Naive thymus-derived CD4-positive, alpha-beta T cell (primary cell): Measurements from ENCODE around the gene CMIP. TPM values are rescaled to one million over a fixed set of nuclear protein-coding genes. Genes with fewer than 3 reads are reported as not detected.
A peak's percentile ranks its signal among the peaks of the same experiment; 100 is the strongest.

Source experiments
- ATAC-seq: fragments of 150-1000 bp; cut with Tn5 transposase; 2 replicates; pipeline ENCODE4 v1.10.0; 2021; ENCODE audit warnings: mild to moderate bottlenecking, moderate library complexity
- CTCF ChIA-PET: fragments of 350-600 bp; sonication (Branson Sonifier 250); formaldehyde crosslinking; loops from one replicate; lab custom pipeline; 2021; ENCODE audit warnings: antibody characterized with exemption; lab: Charles Lee
- POLR2A ChIA-PET: fragments of 350-600 bp; sonication (Branson Sonifier 250); formaldehyde crosslinking; loops from one replicate; lab custom pipeline; 2021; ENCODE audit warnings: antibody characterized with exemption, inconsistent platforms; lab: Charles Lee
- DNase-seq, 9 donors: peaks; one replicate each; pipeline versions ENCODE4 v3.0.0 to v3.0.0-alpha.2; 2020 to 2022; ENCODE audit warnings: mixed read lengths in 1 of 9
- H3K27ac ChIP-seq: one replicate; pipeline ENCODE4 v1.7.0; 2013; ENCODE audit warnings: mild to moderate bottlenecking, low read depth, low read length, moderate library complexity
- H3K27me3 ChIP-seq, 2 donors: one replicate each; pipeline ENCODE4 v1.7.0; 2013; ENCODE audit warnings: low read length in 2 of 2, mild to moderate bottlenecking in 2 of 2, moderate library complexity in 2 of 2; ENCODE audit not compliant: control insufficient read depth in 2 of 2, insufficient read depth in 2 of 2
- H3K36me3 ChIP-seq, 3 experiments: 1 replicate in 2 of 3; 2 replicates in 1 of 3; pipeline ENCODE4 v1.7.0; 2013; ENCODE audit warnings: low read length in 3 of 3, mild to moderate bottlenecking in 3 of 3, moderate library complexity in 1 of 3; ENCODE audit not compliant: insufficient read depth in 3 of 3, control insufficient read depth in 2 of 3
- H3K4me1 ChIP-seq, 2 donors: one replicate each; pipeline ENCODE4 v1.7.0; 2013; ENCODE audit warnings: low read length in 2 of 2, mild to moderate bottlenecking in 2 of 2, moderate library complexity in 1 of 2; ENCODE audit not compliant: control insufficient read depth in 2 of 2, insufficient read depth in 2 of 2
- H3K4me3 ChIP-seq: 2 replicates; pipeline ENCODE4 v1.7.0; 2013; ENCODE audit warnings: mild to moderate bottlenecking, low read length
- H3K9me3 ChIP-seq, 3 experiments: 1 replicate in 2 of 3; 2 replicates in 1 of 3; pipeline ENCODE4 v1.7.0; 2013; ENCODE audit warnings: low read length in 3 of 3; ENCODE audit not compliant: control insufficient read depth in 2 of 3
- H3K27ac Mint-ChIP-seq, 9 donors: one replicate each; pipeline ENCODE4 v1.8.0; 2020 to 2022; ENCODE audit warnings: mixed read lengths in 9 of 9, mild to moderate bottlenecking in 8 of 9, moderate library complexity in 5 of 9, inconsistent platforms in 2 of 9
- H3K27me3 Mint-ChIP-seq, 5 donors: one replicate each; pipeline ENCODE4 v1.8.0; 2021 to 2022; ENCODE audit warnings: mixed read lengths in 5 of 5, mild to moderate bottlenecking in 1 of 5
- H3K36me3 Mint-ChIP-seq, 5 donors: one replicate each; pipeline ENCODE4 v1.8.0; 2020 to 2022; ENCODE audit warnings: mixed read lengths in 5 of 5, mild to moderate bottlenecking in 3 of 5, inconsistent platforms in 1 of 5
- H3K4me1 Mint-ChIP-seq, 7 donors: one replicate each; pipeline ENCODE4 v1.8.0; 2020 to 2022; ENCODE audit warnings: mixed read lengths in 7 of 7, mild to moderate bottlenecking in 3 of 7, inconsistent platforms in 1 of 7
- H3K4me3 Mint-ChIP-seq, 10 donors: one replicate each; pipeline ENCODE4 v1.8.0; 2020 to 2022; ENCODE audit warnings: mild to moderate bottlenecking in 10 of 10, mixed read lengths in 10 of 10, moderate library complexity in 6 of 10, inconsistent platforms in 2 of 10
- H3K9me3 Mint-ChIP-seq, 11 donors: one replicate each; pipeline ENCODE4 v1.8.0; 2020 to 2022; ENCODE audit warnings: mixed read lengths in 11 of 11, mild to moderate bottlenecking in 4 of 11, inconsistent platforms in 1 of 11, moderate library complexity in 1 of 11
- intact Hi-C, 2 donors: fragments of 100-400 bp; cut with micrococcal nuclease; formaldehyde crosslinking; loops; one replicate each; pipeline ENCODE4 v1.15.1; 2023
- polyA plus RNA-seq, 2 donors: library from polyadenylated mRNA; unstranded; fragments of 300-500 nt; fragmentation: Illumina TruSeq; gene quantifications; one replicate each; pipeline ENCODE4 v1.2.3, GENCODE V29; 2021
- total RNA-seq, 6 experiments: library from RNA in 5 of 6; stranded (reverse) in 5 of 6; gene quantifications; 1 replicate in 5 of 6; 2 replicates in 1 of 6; pipeline ENCODE4 v1.2.3 and lab custom pipeline; 2021 to 2026

Gene CMIP
- total and polyA plus RNA-seq, 7 experiments from 2014 or later, result 0.66 to 75.4 (median 34.3) TPM

DNA sequence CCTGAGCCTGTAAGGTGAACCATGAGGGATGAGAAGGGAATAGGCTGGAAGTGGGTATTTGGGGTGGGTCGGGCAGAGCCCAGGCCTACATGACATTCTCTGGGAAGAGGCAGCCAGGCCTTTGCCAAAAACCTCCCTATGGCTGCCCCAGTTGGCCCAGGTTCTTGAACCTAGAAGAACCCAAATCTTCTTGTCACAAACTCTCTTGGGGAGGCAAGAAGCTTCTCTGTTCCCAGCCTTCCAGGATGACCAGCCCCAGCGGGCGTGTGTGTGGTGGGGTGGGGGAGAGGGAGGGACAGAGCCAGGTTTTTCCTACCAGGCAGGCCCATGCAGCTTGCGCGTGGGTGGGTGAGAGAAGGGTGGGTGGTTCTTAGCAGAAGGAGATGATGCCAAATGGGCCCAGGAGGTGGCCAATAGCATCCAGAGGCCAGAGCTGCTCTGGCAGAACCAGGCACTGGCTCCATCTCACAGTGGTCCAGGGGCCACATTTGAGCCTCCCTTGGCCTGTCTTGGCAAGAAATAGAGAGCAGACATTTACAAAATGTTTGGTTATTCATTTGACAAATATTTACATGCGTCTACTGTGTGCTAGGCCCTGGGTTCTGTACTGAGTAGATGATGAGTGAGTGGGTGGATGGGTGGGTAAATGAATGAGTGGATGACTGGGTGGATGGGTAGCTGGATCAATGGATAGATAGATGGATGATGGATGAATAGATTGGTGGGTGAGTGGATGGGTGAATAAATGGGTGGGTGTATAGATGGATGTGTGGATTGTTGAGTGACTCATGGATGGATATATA lies 290.2 kb downstream of the CMIP start:
- no peak overlapping the region for H3K4me3 Mint-ChIP-seq
- H3K9me3 ChIP-seq, result no peaks in the 10 kb centered on the region
- no peak overlapping the region for H3K4me3 ChIP-seq
- DNase-seq, result no peak
- intact Hi-C loops, result loop anchor here (5.0 to 10.0 kb wide), 4 partner anchors 333 to 813 kb away; partner anchors contain the start of genes ATMIN (in 1 of the 2), CENPN (in 1 of the 2) and CMC2 (in 1 of the 2)
- H3K4me1 Mint-ChIP-seq, result peaks cover 10 to 20% (median 17%) of the 10 kb centered on the region in 7 donors
- ChIA-PET CTCF (interaction anchor here (0.6 to 2.7 kb wide), 6 partner anchors 10 to 530 kb away, joined by 3 to 15 read pairs (median 4); no protein-coding TSS in a partner anchor), POLR2A (interaction anchor here (0.8 to 1.4 kb wide), 2 partner anchors 9 to 728 kb away, joined by 3 read pairs; partner anchors contain the start of genes CENPN and CMC2)
- ATAC-seq, result no peak
- H3K27me3 ChIP-seq, result no peaks in the 10 kb centered on the region
- H3K36me3 Mint-ChIP-seq, result no peaks in the 10 kb centered on the region
- H3K27ac ChIP-seq, result no peak overlapping the region
- peaks cover 3 to 11% of the 10 kb centered on the region in 2 donors for H3K4me1 ChIP-seq
- no peak overlapping the region for H3K27ac Mint-ChIP-seq
- H3K27me3 Mint-ChIP-seq, result peaks cover 0 to 2% (median 0%) of the 10 kb centered on the region in 5 donors
- no peaks in the 10 kb centered on the region for H3K9me3 Mint-ChIP-seq
- no peaks in the 10 kb centered on the region for H3K36me3 ChIP-seq

- CTCF ChIA-PET, result interaction anchor here (0.6 to 2.3 kb wide), 8 partner anchors 9 to 476 kb away, joined by 3 to 11 read pairs (median 4); no protein-coding TSS in a partner anchor
- peak; percentile 95 for ATAC-seq
These were observed 293.4 kb downstream of the CMIP start for GRCh38 chr16:81737885-81738536.

GRCh38 chr16:81738783-81739496 lies 294.3 kb downstream of the CMIP start:
- no peaks in the 10 kb centered on the region for H3K36me3 Mint-ChIP-seq
- H3K27ac ChIP-seq, result no peak overlapping the region
- CTCF ChIA-PET, result interaction anchor here (0.6 to 2.3 kb wide), 7 partner anchors 8 to 534 kb away, joined by 3 to 11 read pairs (median 4); no protein-coding TSS in a partner anchor
- no peak overlapping the region for H3K4me3 ChIP-seq
- peaks cover 0 to 3% of the 10 kb centered on the region in 2 donors for H3K4me1 ChIP-seq
- H3K27me3 ChIP-seq, result no peaks in the 10 kb centered on the region
- peaks cover 0 to 2% (median 0%) of the 10 kb centered on the region in 5 donors for H3K27me3 Mint-ChIP-seq
- H3K4me3 Mint-ChIP-seq, result no peak overlapping the region
- H3K27ac Mint-ChIP-seq, result peak overlapping the region in 1 of 9 donors; percentile 9
- intact Hi-C loops, result loop anchor here (1.0 to 10.0 kb wide), 14 partner anchors 16 to 817 kb away; partner anchors contain the start of genes ATMIN (in 2 of the 2), C16orf46 (in 1 of the 2), CENPN (in 1 of the 2) and CMC2 (in 1 of the 2)
- no peaks in the 10 kb centered on the region for H3K36me3 ChIP-seq
- H3K9me3 ChIP-seq, result no peaks in the 10 kb centered on the region
- ATAC-seq (peak; percentile 75), DNase-seq (no peak)
- POLR2A ChIA-PET, result no interaction called here
- H3K4me1 Mint-ChIP-seq, result peaks cover 0 to 18% (median 5%) of the 10 kb centered on the region in 7 donors
- no peaks in the 10 kb centered on the region for H3K9me3 Mint-ChIP-seq

More at GRCh38 chr16:81737885-81738536, 293.4 kb downstream of the CMIP start:
- Histone ChIP-seq H3K36me3 (no peaks in the 10 kb centered on the region), H3K27ac (no peak overlapping the region), H3K27me3 (no peaks in the 10 kb centered on the region), H3K4me3 (peak overlapping the region; percentile 28), H3K4me1 (peaks cover 0 to 3% of the 10 kb centered on the region in 2 donors), H3K9me3 (no peaks in the 10 kb centered on the region)
- H3K36me3 Mint-ChIP-seq, result no peaks in the 10 kb centered on the region
- POLR2A ChIA-PET, result interaction anchor here (0.7 kb wide), 1 partner anchor 427 kb away, joined by 3 read pairs; no protein-coding TSS in a partner anchor
- H3K27me3 Mint-ChIP-seq, result peaks cover 0 to 2% (median 0%) of the 10 kb centered on the region in 5 donors
- H3K4me1 Mint-ChIP-seq, result peaks cover 0 to 18% (median 5%) of the 10 kb centered on the region in 7 donors
- intact Hi-C loops, result loop anchor here (1.0 to 10.0 kb wide), 14 partner anchors 15 to 816 kb away; partner anchors contain the start of genes ATMIN (in 2 of the 2), C16orf46 (in 1 of the 2), CENPN (in 1 of the 2) and CMC2 (in 1 of the 2)
- peak overlapping the region; percentile 67 to 81 (median 76) for H3K4me3 Mint-ChIP-seq
- peak; percentile 69 to 88 (median 83) for DNase-seq
- no peaks in the 10 kb centered on the region for H3K9me3 Mint-ChIP-seq
- H3K27ac Mint-ChIP-seq, result peak overlapping the region in 6 of 9 donors; percentile 34 to 75 (median 42)

- DNase-seq (no peak), ATAC-seq (no peak)
- H3K36me3 Mint-ChIP-seq, result no peaks in the 10 kb centered on the region
- Histone ChIP-seq H3K9me3 (no peaks in the 10 kb centered on the region), H3K4me3 (no peak overlapping the region), H3K27me3 (no peaks in the 10 kb centered on the region), H3K27ac (no peak overlapping the region), H3K4me1 (peaks cover 0 to 3% of the 10 kb centered on the region in 2 donors), H3K36me3 (no peaks in the 10 kb centered on the region)
- H3K4me1 Mint-ChIP-seq, result peaks cover 0 to 18% (median 5%) of the 10 kb centered on the region in 7 donors
- intact Hi-C loops, result loop anchor here (2.0 to 10.0 kb wide), 5 partner anchors 337 to 817 kb away; partner anchors contain the start of genes ATMIN (in 1 of the 2), CENPN (in 1 of the 2), CMC2 (in 1 of the 2) and GAN (in 1 of the 2)
- CTCF ChIA-PET, result interaction anchor here (0.6 to 2.3 kb wide), 4 partner anchors 333 to 535 kb away, joined by 3 to 11 read pairs (median 4); no protein-coding TSS in a partner anchor
- H3K9me3 Mint-ChIP-seq, result no peaks in the 10 kb centered on the region
- H3K4me3 Mint-ChIP-seq, result no peak overlapping the region
- POLR2A ChIA-PET, result no interaction called here
- no peak overlapping the region for H3K27ac Mint-ChIP-seq
- H3K27me3 Mint-ChIP-seq, result peaks cover 0 to 2% (median 0%) of the 10 kb centered on the region in 5 donors
These were observed 294.9 kb downstream of the CMIP start for GRCh38 chr16:81739503-81739902.

DNA sequence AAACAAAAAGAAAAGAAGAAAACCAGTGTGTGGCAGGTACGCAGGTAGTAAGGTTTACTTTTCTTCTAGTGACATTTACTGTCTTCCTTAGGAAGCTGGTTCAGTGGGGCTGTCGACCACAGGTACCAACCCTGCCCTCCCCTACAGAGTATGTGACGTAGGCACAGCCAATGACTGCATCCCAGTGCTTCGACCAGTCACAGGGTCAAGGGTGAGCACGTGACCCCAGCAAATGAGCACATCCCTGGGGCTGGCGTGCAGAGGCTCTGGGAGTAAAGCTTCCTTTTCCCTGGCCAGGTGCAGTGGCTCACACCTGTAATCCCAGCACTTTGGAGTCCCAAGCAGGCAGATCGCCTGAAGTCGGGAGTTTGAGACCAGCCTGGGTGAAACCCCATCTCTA lies 295.6 kb downstream of the CMIP start:
- H3K27ac Mint-ChIP-seq, result no peak overlapping the region
- Histone ChIP-seq H3K4me3 (no peak overlapping the region), H3K9me3 (no peaks in the 10 kb centered on the region), H3K36me3 (no peaks in the 10 kb centered on the region), H3K27ac (no peak overlapping the region), H3K4me1 (peaks cover 0 to 3% of the 10 kb centered on the region in 2 donors), H3K27me3 (no peaks in the 10 kb centered on the region)
- CTCF ChIA-PET, result interaction anchor here (0.6 to 1.6 kb wide), 2 partner anchors 372 to 1160 kb away, joined by 4 to 5 read pairs; no protein-coding TSS in a partner anchor
- no peaks in the 10 kb centered on the region for H3K36me3 Mint-ChIP-seq
- H3K27me3 Mint-ChIP-seq, result peaks cover 0 to 2% (median 0%) of the 10 kb centered on the region in 5 donors
- DNase-seq, result no peak
- intact Hi-C loops, result no loop called here
- H3K4me3 Mint-ChIP-seq, result no peak overlapping the region
- POLR2A ChIA-PET, result no interaction called here
- no peak for ATAC-seq
- H3K4me1 Mint-ChIP-seq, result peaks cover 0 to 18% (median 5%) of the 10 kb centered on the region in 7 donors
- no peaks in the 10 kb centered on the region for H3K9me3 Mint-ChIP-seq
